HUES6 (cell line): ENCODE measurements around the gene DDX42.
"Not testable (repeated sequence)": the region's sequence is repeated elsewhere in the genome, so short reads cannot be mapped to it uniquely, and the experiment has no call there.

ENCODE experiments used
- H3K27ac ChIP-seq: 2 replicates; pipeline ENCODE4 v1.7.0; 2013; ENCODE audit warnings: low read depth, mild to moderate bottlenecking, low read length, inconsistent platforms
- H3K27me3 ChIP-seq: 2 replicates; pipeline ENCODE4 v1.6.1; 2013; ENCODE audit warnings: low read length; ENCODE audit not compliant: control insufficient read depth, insufficient read depth
- H3K36me3 ChIP-seq: 2 replicates; pipeline ENCODE4 v1.6.1; 2013; ENCODE audit warnings: low read length; ENCODE audit not compliant: control insufficient read depth, insufficient read depth
- H3K4me1 ChIP-seq: 2 replicates; pipeline ENCODE4 v1.6.1; 2013; ENCODE audit warnings: low read length; ENCODE audit not compliant: control insufficient read depth, insufficient read depth
- H3K4me3 ChIP-seq: 2 replicates; pipeline ENCODE4 v1.5.1; 2013; ENCODE audit warnings: low read depth, low read length
- H3K9ac ChIP-seq: one replicate; pipeline ENCODE4 v1.6.1; 2013; ENCODE audit warnings: mild to moderate bottlenecking, low read length
- H3K9me3 ChIP-seq: 2 replicates; pipeline ENCODE4 v1.6.1; 2013; ENCODE audit warnings: low read depth, low read length; ENCODE audit not compliant: control insufficient read depth, insufficient read depth

Gene DDX42

DNA sequence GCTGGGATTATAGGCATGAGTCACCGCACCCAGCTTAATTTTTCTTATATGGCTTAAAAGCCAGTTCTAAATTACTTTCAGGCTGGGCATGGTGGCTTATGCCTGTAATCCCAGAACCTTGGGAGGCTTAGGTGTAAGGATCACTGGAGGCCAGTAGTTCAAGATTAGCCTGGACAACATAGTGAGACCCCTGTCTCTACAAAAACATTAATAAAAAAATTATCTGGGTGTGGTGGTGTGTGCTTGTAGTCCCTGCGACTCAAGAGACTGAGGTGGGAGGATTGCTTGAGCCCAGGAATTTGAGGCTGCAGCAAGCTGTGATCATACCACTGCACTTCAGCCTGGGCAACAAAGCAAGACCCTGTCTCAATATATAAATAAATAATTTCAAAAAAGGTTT is 79.3 kb downstream of the DDX42 start:
- no peaks in the 10 kb centered on the region; the same call in 1 of the 2 replicates for H3K9me3 ChIP-seq
- H3K27me3 ChIP-seq, result peaks cover 10% of the 10 kb centered on the region
- no peaks in the 10 kb centered on the region for H3K36me3 ChIP-seq
- H3K4me3 ChIP-seq, result no peak overlapping the region
- no peaks in the 10 kb centered on the region for H3K4me1 ChIP-seq
- no peak overlapping the region for H3K9ac ChIP-seq
- no peak overlapping the region for H3K27ac ChIP-seq

- Histone ChIP-seq H3K4me1 (no peaks in the 10 kb centered on the region), H3K9ac (no peak overlapping the region), H3K4me3 (no peak overlapping the region), H3K9me3 (no peaks in the 10 kb centered on the region), H3K27me3 (peaks cover 13% of the 10 kb centered on the region), H3K27ac (no peak overlapping the region), H3K36me3 (no peaks in the 10 kb centered on the region)
Observed at GRCh38 chr17:63854709-63855108, 80.7 kb downstream of the DDX42 start.

- Histone ChIP-seq H3K4me1 (no peaks in the 10 kb centered on the region), H3K9me3 (no peaks in the 10 kb centered on the region), H3K36me3 (no peaks in the 10 kb centered on the region), H3K4me3 (no peak overlapping the region), H3K9ac (no peak overlapping the region), H3K27ac (no peak overlapping the region), H3K27me3 (peaks cover 14% of the 10 kb centered on the region; the same call in 1 of the 2 replicates)
Observed at GRCh38 chr17:63855185-63855584, 81.2 kb downstream of the DDX42 start.

DNA sequence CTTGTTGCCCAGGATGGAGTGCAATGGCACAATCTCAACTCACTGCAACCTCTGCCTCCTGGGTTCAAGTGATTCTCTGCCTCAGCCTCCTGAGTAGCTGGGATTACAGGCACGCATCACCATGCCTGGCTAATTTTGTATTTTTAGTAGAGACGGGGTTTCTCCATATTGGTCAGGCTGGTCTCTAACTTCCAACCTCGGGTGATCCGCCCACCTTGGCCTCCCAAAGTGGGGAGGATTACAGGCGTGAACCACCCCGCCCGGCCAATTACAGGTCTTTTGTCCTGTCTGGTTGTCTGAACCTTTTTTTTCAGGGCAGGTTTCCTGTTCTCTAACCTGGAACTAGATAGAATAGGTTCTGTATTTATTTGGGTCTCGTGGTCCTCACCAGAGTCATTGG is 82.5 kb downstream of the DDX42 start:
- H3K27me3 ChIP-seq, result peaks cover 17% of the 10 kb centered on the region; the same call in 1 of the 2 replicates
- not testable (repeated sequence) for H3K4me3 ChIP-seq, H3K9me3 ChIP-seq, H3K36me3 ChIP-seq, H3K27ac ChIP-seq, H3K9ac ChIP-seq, H3K4me1 ChIP-seq

- no peaks in the 10 kb centered on the region for H3K4me1 ChIP-seq
- no peak overlapping the region for H3K27ac ChIP-seq
- no peaks in the 10 kb centered on the region for H3K36me3 ChIP-seq
- H3K4me3 ChIP-seq, result no peak overlapping the region
- H3K9me3 ChIP-seq, result no peaks in the 10 kb centered on the region
- peaks cover 17% of the 10 kb centered on the region; the same call in 1 of the 2 replicates for H3K27me3 ChIP-seq
- no peak overlapping the region for H3K9ac ChIP-seq
Observed at GRCh38 chr17:63859257-63859656, 85.3 kb downstream of the DDX42 start.

DNA sequence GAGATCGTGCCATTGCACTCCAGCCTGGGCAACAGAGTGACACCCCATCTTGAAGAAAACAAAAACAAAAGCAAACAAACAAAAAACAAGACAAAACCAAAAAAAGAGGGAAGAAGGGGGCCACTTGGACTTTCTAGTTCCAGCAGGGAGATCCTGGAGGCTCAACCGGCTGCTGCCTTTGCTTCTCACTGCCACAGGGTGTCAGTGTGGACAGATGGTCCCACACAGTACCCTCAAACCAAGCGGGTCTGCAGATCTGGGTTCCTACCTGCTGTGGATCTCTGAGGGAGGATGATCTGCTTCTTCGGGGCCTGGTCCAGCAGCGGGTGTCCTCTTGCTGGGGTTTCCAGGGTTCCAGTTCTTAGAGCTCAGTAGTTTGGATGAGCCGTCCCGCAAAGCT is 92.7 kb downstream of the DDX42 start:
- not testable (repeated sequence) for H3K9ac ChIP-seq, H3K9me3 ChIP-seq

More for the DNA sequence above, 92.7 kb downstream of the DDX42 start:
- H3K27me3 ChIP-seq, H3K27ac ChIP-seq, H3K4me3 ChIP-seq, H3K36me3 ChIP-seq, H3K4me1 ChIP-seq: not testable (repeated sequence)
